HepG2 (cell line): Measurements from ENCODE around the gene TULP4. TPM values are rescaled to one million over a fixed set of nuclear protein-coding genes. Genes with fewer than 3 reads are reported as not detected.

Source experiments
- ATAC-seq: fragments of 200-7000 bp; cut with Tn5 transposase; 3 replicates; pipeline ENCODE4 v1.9.1; 2020; ENCODE audit warnings: mild to moderate bottlenecking, moderate library complexity
- BruUV-seq: library from RNA; stranded (reverse); fragments of 400-500 nt; replicated peaks from 2 replicates; lab custom pipeline; 2021; lab: Mats Ljungman, UMichigan
- CTCF ChIA-PET: fragments of 300-600 bp; formaldehyde crosslinking; extraction: SDS; loops from one replicate; lab custom pipeline; 2021; ENCODE audit warnings: low total read pairs, inconsistent platforms, low intra/inter-chr PET ratio; lab: Yijun Ruan, JAX
- POLR2A ChIA-PET: fragments of 350-600 bp; sonication (Branson Sonifier 250); formaldehyde crosslinking; loops from one replicate; lab custom pipeline; 2020; ENCODE audit warnings: antibody characterized with exemption, inconsistent platforms; lab: Yijun Ruan, JAX
- DNase-seq: peaks from one replicate; pipeline ENCODE4 v3.0.0-alpha.2; 2015; ENCODE audit warnings: low spot score
- FAIRE-seq: peaks from 3 replicates; lab custom pipeline; 2011; peaks lifted over from hg19 to GRCh38; lab: Jason Lieb, UNC
- H2AFZ ChIP-seq: one replicate; pipeline ENCODE4 v1.6.1; 2011; ENCODE audit warnings: low read length, inconsistent platforms
- H3K27ac ChIP-seq: fragments of 300-600 bp; 3 replicates; pipeline ENCODE4 v1.8.0; 2011; ENCODE audit warnings: mixed run types, mild to moderate bottlenecking, mixed read lengths, low read length, inconsistent platforms; ENCODE audit not compliant: insufficient read depth; ENCODE audit errors: extremely low read length
- H3K27me3 ChIP-seq, 2 experiments: fragments of 200-600 bp in 1 of 2; 2 replicates in 1 of 2; 3 replicates in 1 of 2; pipeline versions ENCODE4 v1.6.0 to v1.8.0; 2011; ENCODE audit warnings: low read length in 2 of 2, mild to moderate bottlenecking in 2 of 2, moderate library complexity in 2 of 2, inconsistent platforms in 1 of 2; ENCODE audit not compliant: insufficient read depth in 2 of 2, control insufficient read depth in 1 of 2
- H3K36me3 ChIP-seq, 2 experiments: fragments of 200-600 bp in 1 of 2; replicated peaks in 1 of 2; 2 replicates in 1 of 2; 3 replicates in 1 of 2; pipeline versions ENCODE4 v1.5.1 to v1.8.0; 2011; ENCODE audit warnings: low read length in 2 of 2, inconsistent platforms in 1 of 2; ENCODE audit not compliant: insufficient read depth in 2 of 2, control insufficient read depth in 1 of 2
- H3K4me1 ChIP-seq: 2 replicates; pipeline ENCODE4 v1.5.1; 2012; ENCODE audit warnings: low read length, inconsistent platforms; ENCODE audit not compliant: insufficient read depth
- H3K4me2 ChIP-seq: 2 replicates; pipeline ENCODE4 v1.6.0; 2011; ENCODE audit warnings: low read depth, low read length, inconsistent platforms
- H3K4me3 ChIP-seq, 3 experiments: fragments of 200-600 bp in 1 of 3; sonication (generic), shearing (Covaris generic) in 1 of 3; replicated peaks in 1 of 3; 2 replicates each; pipeline ENCODE4 v1.5.1; 2011 to 2016; ENCODE audit warnings: low read length in 3 of 3, inconsistent platforms in 2 of 3, low read depth in 2 of 3, mild to moderate bottlenecking in 2 of 3, control low read depth in 1 of 3, mixed read lengths in 1 of 3; ENCODE audit not compliant: insufficient read depth in 1 of 3
- H3K79me2 ChIP-seq: one replicate; pipeline ENCODE4 v1.6.1; 2011; ENCODE audit warnings: low read length, inconsistent platforms; ENCODE audit not compliant: insufficient read depth
- H3K9ac ChIP-seq: 2 replicates; pipeline ENCODE4 v1.6.0; 2011; ENCODE audit warnings: mild to moderate bottlenecking, low read depth, low read length, inconsistent platforms; ENCODE audit not compliant: insufficient read depth
- H3K9me3 ChIP-seq: 2 replicates; pipeline ENCODE4 v1.5.1; 2012; ENCODE audit warnings: mild to moderate bottlenecking, low read length
- H4K20me1 ChIP-seq: 2 replicates; pipeline ENCODE4 v1.6.0; 2011; ENCODE audit warnings: inconsistent platforms, mild to moderate bottlenecking, low read length, moderate library complexity; ENCODE audit not compliant: insufficient read depth
- FOXA3 ChIP-seq: IDR thresholded peaks from 2 replicates; pipeline ENCODE4 v1.6.1; 2016; ENCODE audit warnings: missing genetic modification reagents, missing compliant biosample characterization
- KDM6A ChIP-seq: IDR thresholded peaks from 2 replicates; pipeline ENCODE4 v1.6.1; 2016; ENCODE audit warnings: low read depth
- PLRG1 ChIP-seq: fragments of 450-650 bp; conservative IDR thresholded peaks from 2 replicates; pipeline ENCODE4 v1.6.1; 2016
- RERE ChIP-seq: IDR thresholded peaks from 2 replicates; pipeline ENCODE4 v1.6.1; 2016; ENCODE audit warnings: low read depth, missing genetic modification reagents, missing compliant biosample characterization
- RFXANK ChIP-seq: IDR thresholded peaks from 2 replicates; pipeline ENCODE4 v1.6.1; 2016
- THAP7 ChIP-seq: sonication (generic); formaldehyde crosslinking; IDR thresholded peaks from 2 replicates; pipeline ENCODE4 v1.8.1; 2023; ENCODE audit warnings: mild to moderate bottlenecking, missing genetic modification reagents
- ZNF121 ChIP-seq: sonication (generic); formaldehyde crosslinking; IDR thresholded peaks from 2 replicates; pipeline ENCODE4 v1.5.0; 2020; ENCODE audit warnings: mild to moderate bottlenecking, missing genetic modification reagents
- ZNF280D ChIP-seq: sonication (generic); formaldehyde crosslinking; IDR thresholded peaks from 2 replicates; pipeline ENCODE4 v1.5.1; 2020; ENCODE audit warnings: mild to moderate bottlenecking, missing genetic modification reagents
- ZNF567 ChIP-seq: sonication (generic); formaldehyde crosslinking; IDR thresholded peaks from 2 replicates; pipeline ENCODE4 v1.8.1; 2023; ENCODE audit warnings: mild to moderate bottlenecking, missing genetic modification reagents, borderline replicate concordance
- ZNF619 ChIP-seq: sonication (generic); formaldehyde crosslinking; IDR thresholded peaks from 2 replicates; pipeline ENCODE4 v1.4.0; 2020; ENCODE audit warnings: mild to moderate bottlenecking, missing genetic modification reagents
- ZNF770 ChIP-seq: sonication (generic); formaldehyde crosslinking; IDR thresholded peaks from 2 replicates; pipeline ENCODE4 v1.5.0; 2020; ENCODE audit warnings: mild to moderate bottlenecking, missing genetic modification reagents
- WGBS: methylation state at CpG from one replicate; pipeline ENCODE4 v1.1.6; 2017; ENCODE audit warnings: low lambda C conversion rate; 5-methylcytosine and 5-hydroxymethylcytosine counted together
- in situ Hi-C: cut with HindIII; loops from 2 replicates; pipeline ENCODE4 v1.10.0; 2017; ENCODE audit warnings: low pct_unique_long_range_greater_than_20kb; ENCODE audit not compliant: extremely low pct_ligation_motif_present
- intact Hi-C: fragments of 100-400 bp; cut with micrococcal nuclease; formaldehyde crosslinking; loops from one replicate; pipeline ENCODE4 v1.10.0; 2022; ENCODE audit not compliant: unreplicated experiment
- polyA plus RNA-seq, 8 experiments: library from polyadenylated mRNA; depleted of rRNA in 3 of 8; stranded (reverse) in 7 of 8; unstranded in 1 of 8; fragments of >200 nt; fragmentation: Illumina TruSeq in 4 of 8; extraction: Trizol in 4 of 8; gene quantifications; 2 replicates each; pipeline versions ENCODE4 v1.2.1 to v1.2.3, GENCODE V29; 2011 to 2016; ENCODE audit warnings: low read depth in 4 of 8, missing spikeins in 1 of 8, mixed read lengths in 1 of 8; ENCODE audit not compliant: insufficient read depth in 1 of 8
- total RNA-seq, 5 experiments: library from RNA; depleted of rRNA; stranded (reverse); fragments of >200 nt; fragmentation: Illumina TruSeq; extraction: Trizol; gene quantifications; 2 replicates each; pipeline ENCODE4 v1.2.3, GENCODE V29; 2016; ENCODE audit warnings: low read depth in 1 of 5

The TULP4 gene
- total and polyA plus RNA-seq, 2 of the 13 experiments (the other 11 are each of a cell fraction or from before 2014, with no cell fraction given) = 21.1 to 122 TPM

GRCh38 chr6:158361068-158361467 lies 48.8 kb downstream of the TULP4 start (continued):
- no peak for TF ChIP-seq ZNF280D (CRISPR knock-in tag)
- no peak for TF ChIP-seq KDM6A (CRISPR knock-in tag)
- TF ChIP-seq ZNF770 (CRISPR knock-in tag) = no peak

- H3K27me3 ChIP-seq = no peaks in the 10 kb centered on the region
- no peak overlapping the region for H3K27ac ChIP-seq
- peaks cover 39% of the 10 kb centered on the region for H3K79me2 ChIP-seq
- ATAC-seq (no peak), FAIRE-seq (no peak), DNase-seq (no peak)
- TF ChIP-seq ZNF567 (no peak), RFXANK (CRISPR knock-in tag) (no peak), FOXA3 (CRISPR knock-in tag) (no peak), RERE (CRISPR knock-in tag) (no peak), ZNF619 (CRISPR knock-in tag) (no peak), THAP7 (CRISPR knock-in tag) (no peak), PLRG1 (no peak), ZNF121 (CRISPR knock-in tag) (peak; percentile 53; the same call in 1 of the 2 replicates)
- CTCF ChIA-PET = no interaction called here
- no peak overlapping the region for H3K9ac ChIP-seq
- no peak overlapping the region for H2AFZ ChIP-seq
- no TSS peak for BruUV-seq
- no peaks in the 10 kb centered on the region for H4K20me1 ChIP-seq
- H3K9me3 ChIP-seq = no peaks in the 10 kb centered on the region
- H3K4me1 ChIP-seq = peaks cover 10% of the 10 kb centered on the region
- H3K36me3 ChIP-seq = no peaks in the 10 kb centered on the region
- no peak overlapping the region for H3K4me3 ChIP-seq
- POLR2A ChIA-PET = interaction anchor here (0.7 kb wide), 1 partner anchor 349 kb away, joined by 3 read pairs; no protein-coding TSS in a partner anchor
- no peak overlapping the region for H3K4me2 ChIP-seq
- WGBS = 97% methylated on average over 5 of the region's 5 CpGs
- in situ Hi-C loops (no loop called here), intact Hi-C loops (no loop called here)
Observed at GRCh38 chr6:158361961-158362669, 49.9 kb downstream of the TULP4 start.
